GM19467 (cell line): ENCODE data around the gene FGF3.

Experiments
- ATAC-seq: cut with Tn5 transposase; IDR thresholded peaks from one replicate; pipeline ENCODE4 v1.9.1; 2021; ENCODE audit warnings: mild to moderate bottlenecking, moderate library complexity; ENCODE audit not compliant: unreplicated experiment

Gene FGF3

DNA sequence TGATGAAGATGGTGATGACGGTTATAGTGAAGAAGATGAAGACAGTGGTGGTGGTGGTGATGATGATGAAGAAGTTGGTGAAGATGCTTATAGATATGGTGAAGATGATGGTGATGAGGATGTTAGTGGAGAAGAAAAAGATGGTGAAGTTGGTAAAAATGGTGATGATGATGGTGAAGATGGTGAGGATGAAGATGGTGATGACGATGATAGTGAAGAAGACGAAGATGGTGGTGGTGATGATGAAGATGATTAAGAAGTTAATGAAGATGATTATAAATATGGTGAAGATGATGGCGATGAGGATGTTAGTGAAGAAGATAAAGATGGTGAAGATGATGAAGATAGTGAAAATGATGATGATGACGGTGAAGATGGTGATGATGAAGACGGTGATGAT, 25.2 kb upstream of the FGF3 start:
- ATAC-seq: no peak

DNA sequence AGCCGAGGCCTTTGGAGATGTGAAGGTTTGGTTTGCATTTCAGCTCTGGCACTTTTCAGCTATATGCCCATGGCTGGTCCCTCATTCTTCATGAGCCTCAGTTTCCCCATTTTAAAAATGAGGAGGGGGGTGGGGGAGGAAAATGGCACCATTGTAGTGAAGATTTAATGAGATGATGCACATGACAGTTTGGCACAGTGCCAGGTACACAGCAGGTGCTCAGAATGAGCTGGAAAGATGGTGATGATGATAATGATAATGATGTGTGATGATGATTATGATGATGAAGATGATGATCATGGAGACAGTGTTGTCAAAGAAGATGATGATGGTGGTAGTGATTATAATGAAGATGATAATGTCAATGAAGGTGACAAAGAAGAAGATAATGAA, 24.3 kb upstream of the FGF3 start:
- ATAC-seq: no peak

DNA sequence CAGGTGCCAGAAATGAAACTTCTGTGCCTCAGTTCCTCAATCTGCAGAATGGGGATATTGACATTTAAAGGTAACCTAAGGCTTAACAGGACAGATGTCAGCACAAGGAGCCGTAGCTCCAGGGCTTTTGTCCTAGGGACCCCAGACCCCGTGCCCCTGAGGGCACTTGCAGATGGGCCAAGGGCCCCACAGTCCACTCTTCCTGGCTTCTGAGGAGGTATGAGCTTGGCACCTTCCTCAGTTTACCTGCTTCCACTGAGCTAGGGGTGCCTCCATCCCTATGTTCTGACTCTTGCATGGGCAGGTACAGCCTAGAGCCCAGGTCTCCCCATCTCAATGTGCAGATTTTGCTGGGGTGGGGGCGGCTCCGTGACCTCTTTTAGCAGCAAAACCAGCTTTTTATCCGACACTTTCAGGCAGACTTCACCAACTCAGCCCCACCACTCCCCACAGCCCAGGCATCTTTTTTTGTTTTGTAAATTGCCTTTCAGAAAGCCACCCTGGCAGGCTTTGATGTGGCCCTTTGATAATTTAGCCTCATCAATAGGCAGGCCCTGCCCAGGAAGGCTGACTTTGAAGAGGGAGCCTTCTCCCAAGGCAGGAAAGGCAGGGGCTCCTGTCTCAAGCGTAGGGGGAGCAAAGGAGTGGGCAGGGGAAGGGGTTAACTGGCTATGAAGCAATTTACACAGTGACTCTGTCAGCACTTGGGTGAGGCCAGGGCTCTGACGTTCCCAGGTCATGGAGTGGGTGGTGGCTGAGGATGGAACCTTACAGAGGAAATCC, 23.7 kb upstream of the FGF3 start:
- ATAC-seq: no peak

DNA sequence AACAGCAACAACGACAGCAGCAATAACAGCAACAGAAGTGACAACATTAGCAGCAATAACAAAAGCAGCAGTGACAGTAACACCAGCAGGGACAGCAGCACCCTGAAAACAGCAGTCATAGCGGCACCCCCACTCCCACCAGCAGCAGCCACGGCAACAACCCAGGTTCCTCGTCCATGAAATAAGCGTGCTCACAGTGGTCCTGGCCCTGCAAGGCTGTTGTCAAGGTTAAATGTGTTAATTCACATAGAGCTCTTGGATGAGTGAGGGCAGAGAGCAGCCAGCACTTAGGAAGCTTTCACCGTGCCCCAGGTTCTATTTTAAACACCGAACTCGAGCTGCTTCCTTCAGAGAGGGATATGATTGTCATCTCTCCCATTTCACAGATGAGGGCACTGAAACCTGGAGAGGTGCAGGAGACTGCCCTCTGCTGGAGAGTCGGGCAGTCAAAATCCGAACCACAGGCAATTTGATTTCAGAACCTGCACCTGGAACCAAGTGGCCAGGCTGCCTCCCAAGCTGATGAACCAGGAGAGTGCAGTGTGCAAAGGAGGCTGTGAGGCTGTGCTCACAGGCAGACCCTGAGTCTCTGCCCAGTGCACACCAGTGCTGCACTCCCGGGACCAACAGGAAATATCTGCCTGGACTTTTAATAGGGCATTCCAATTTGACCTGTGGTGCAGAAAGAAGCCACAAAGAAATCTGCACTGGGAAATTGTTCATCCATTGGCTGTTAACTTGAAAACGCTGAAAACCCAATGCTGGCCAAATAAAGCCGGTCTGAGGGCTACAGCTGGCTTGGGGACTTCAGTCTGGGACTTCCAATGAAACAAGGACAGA, 22.9 kb upstream of the FGF3 start:
- no peak for ATAC-seq

DNA sequence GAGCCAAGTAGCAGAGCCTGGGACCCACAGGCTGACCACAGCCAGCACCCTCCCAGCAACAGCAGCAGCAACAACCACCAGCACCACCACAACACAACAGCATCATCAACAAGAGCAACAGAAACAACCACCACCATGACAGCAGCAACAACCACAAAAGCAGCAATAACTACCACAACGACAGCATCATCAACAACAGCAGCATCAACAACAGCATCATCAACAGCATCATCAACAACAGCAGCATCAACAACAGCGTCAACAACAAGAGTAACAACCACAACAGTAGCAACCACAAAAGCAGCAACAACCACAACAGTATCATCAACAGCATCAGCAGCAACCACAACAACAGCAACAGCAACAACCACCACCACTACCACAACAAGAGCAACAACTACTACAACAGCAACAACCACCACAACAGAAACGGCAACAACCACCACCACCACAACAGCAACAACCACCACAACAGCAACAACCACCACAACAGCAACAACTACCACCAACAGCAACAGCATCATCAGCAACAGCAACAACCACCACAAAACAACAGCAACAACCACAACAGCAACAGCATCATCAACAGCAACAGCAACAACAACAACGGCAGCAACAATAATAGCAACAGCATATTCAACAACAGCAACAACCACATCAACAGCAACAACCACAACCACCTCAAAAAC, 22.1 kb upstream of the FGF3 start:
- ATAC-seq: no peak

DNA sequence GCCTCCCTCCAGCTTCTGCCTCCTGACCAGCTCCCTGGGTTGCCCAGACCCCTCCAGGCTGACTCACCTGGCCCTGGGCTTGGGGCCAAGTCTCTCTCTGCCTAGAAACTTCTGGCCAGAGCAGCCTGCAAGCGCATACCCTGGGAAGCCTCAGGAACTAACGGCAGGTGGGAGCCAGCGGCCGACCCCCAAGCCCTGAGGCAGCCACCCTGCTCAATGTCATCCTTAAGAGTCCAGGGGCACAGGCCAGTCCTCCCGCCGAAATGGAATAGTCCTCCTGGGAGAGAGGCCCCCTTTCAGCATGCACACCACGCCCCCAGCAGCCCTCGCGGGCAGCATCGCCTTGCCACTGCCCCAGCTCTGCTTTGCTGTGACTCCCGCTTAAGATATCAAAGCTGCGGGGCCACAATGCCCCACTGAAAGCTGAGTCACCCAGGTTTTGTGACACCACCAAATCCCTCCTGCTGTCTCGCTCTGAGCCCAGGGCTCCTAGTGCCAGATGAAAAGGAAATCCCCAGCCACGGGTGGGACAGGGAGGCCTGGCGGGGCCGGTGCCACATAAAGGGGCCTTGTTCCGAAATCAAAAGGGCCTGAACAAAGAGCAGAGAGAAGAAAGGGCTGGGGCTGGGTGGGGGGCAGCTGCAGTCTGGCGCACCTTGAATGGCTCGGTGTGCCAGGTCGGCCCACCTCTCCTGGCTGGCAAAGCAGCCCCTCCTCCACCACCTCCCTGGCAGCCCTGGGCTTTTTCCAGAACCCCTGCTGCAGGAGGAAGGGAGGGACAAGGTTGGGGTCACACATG, 21.4 kb upstream of the FGF3 start:
- ATAC-seq: no peak

DNA sequence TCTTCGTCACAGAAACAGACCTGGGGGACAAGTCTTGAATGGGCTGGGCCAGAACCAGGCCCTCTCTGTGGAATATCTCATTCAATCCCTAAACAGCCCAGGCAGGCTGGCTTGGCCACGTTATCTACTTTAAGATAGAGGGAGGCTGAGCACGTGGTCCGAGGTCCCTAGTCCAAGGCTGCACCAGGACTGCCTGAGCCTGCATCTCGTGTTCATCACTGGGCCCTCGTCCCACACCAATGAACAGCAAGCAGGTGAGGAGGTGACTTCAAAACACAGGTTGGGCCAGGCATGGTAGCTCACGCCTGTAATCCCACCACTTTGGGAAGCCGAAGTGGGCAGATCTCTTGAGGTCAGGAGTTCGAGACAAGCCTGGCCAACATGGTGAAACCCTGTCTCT, 20.3 kb upstream of the FGF3 start:
- no peak for ATAC-seq

DNA sequence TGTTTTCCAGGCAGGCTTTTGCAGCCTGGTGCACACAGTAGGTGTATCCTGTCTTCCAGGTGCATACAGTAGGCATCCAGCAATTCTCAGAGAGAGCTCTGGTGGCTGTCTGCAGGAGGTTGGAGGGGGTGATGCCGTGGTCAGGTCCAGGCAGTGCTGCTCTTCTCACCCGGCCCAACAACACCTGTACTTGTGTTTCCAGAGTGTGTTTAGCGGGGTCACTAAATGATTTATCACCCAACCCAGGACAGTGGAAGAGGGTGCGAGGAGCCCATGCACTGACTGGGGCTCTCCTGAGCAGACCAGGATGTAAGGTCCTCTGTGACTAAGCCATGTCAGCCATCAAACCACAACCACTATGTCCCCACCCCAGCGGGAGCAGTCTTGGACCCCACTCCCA, 18.6 kb upstream of the FGF3 start:
- ATAC-seq: no peak

DNA sequence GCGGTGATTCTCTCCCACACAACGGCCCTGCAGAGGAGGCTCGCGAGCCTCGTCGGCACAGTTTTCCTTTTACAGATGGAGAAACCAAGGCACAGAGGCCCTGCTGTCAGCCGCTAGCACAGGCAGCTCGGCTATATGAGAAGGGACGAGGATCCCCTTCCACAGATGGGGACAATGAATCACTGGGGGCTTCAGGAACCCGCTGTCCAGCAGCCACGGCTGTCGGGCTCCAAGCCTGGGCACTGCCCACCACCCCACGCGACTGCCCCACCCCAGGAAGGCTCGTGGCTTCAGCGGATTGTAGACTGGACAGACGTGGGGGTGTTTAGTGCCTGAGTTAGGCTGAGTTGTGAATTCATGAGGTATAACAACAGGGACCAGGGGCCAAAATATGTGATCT, 17.2 kb upstream of the FGF3 start:
- no peak for ATAC-seq

DNA sequence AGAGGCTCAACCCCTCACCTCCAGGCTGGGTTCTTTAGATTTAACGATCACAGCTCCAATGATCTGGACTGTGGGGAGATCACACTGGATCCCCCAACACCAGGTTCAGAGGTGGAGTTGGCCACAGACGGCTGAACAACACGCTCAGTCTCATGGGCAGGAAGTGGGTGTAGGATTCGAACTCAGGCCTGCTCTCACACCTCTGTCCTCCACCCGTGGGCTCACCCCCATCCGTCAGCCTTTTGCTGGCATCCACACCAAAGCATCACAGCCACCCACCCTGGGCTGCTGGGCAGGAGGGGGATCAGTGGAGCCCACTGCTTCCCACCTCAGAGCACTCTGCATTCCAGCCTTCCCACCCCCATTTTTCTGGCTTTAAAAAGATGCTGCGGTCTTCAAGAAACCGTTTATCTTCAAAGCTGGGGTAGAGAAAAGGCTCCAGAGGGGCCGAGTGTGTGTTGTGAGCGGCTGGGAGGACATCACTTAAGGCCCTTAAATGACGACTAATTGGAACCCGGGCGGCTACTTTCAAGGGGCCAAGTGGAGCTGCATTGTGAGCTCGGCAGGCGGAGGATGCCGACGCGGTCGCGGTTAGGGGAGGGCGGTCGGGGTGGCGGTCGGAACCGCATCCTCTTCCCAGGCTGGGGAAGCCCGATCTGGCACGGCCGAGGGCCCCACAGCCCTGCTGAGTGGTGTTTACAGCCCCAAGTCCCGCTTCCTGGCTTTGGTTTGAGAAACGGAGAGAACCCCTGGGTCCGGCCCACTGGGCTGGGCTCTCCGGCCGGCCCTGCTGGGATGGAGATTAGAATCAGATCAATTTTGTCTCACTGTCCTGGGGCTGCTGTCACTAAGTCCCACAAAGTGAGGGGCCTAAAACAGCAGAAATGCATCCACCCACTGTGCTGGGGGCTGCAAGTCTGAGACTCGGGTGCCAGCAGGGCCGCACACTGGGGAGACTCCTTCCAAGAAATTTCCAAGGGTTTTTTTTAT, 15.9 kb upstream of the FGF3 start:
- no peak for ATAC-seq

DNA sequence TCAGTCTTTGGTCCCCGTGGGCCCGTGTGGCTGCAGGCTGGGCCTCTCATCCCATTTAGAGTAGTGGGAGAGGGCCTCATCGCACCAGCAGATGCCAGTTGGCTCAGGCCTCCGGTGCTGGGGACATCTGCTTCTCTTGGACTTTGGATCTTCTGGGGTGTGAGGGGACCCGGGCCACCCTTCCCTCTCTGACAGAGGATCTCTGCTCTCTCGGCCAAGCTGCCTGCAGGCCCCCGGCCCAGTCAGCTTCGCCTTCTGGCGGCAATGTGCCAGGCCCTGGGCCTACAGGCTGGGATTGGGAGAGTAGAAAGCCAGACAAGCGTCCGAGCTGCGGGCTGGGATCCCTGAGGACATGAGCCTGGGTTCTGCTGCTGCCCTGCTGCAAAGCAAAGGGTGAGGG, 15.0 kb upstream of the FGF3 start:
- no peak for ATAC-seq

DNA sequence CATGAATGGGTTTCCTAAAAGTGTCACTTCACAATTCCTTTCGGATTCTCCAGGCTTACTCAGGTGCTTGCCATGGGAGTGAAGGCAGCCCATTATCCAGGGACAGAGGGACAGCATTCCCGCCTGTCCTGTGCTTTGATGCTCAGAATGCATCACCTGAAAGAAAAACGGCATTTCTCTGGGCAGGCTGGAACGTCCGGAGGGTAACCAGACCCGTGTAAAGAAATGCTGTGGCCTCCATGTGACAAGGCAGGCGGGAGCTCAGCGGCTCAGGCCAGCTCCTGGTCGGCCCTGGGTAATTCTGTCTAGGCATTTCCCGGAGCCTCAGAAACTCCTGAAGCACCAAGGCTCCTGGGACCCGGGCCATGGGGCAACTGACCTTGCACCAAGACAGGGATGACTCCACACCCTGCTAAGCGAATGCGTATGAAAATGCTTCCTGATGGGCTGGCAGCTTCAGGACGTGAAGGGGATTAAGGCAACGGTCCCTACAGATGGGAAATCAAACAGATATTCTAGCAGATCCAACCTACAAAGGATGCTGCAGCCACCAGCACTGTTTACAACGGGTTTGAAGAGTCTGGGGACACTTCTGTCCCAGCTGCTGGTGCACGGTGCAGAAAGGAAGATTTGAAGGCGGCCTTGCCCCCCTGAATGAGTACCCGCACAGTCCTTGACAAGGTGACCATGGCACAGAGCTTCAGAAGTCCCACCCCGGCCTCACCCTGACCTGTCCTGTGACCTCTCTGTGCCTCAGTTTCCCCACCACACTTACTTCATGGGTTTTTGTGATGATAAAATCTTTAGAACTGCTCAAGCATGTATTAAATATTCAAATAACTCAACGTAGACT, 13.6 kb upstream of the FGF3 start:
- no peak for ATAC-seq

DNA sequence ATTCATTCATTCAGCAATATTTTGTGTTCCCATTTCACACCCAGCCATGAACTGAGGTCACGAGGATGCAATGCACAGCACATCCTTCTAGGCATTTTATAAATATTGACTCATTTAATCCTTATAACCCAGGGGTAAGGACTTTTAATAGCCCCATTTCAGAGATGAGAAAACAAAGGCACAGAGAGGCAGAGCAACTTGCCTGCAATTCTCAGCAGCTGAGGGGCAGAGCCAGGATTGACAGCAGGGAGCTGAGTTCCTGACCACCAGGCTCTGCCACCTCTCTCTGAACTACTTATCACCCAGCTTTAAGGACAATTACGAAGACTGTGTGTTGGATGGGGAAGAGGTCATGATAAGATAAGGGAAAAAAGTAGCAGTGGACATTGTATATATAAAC, 12.8 kb upstream of the FGF3 start:
- ATAC-seq: no peak

DNA sequence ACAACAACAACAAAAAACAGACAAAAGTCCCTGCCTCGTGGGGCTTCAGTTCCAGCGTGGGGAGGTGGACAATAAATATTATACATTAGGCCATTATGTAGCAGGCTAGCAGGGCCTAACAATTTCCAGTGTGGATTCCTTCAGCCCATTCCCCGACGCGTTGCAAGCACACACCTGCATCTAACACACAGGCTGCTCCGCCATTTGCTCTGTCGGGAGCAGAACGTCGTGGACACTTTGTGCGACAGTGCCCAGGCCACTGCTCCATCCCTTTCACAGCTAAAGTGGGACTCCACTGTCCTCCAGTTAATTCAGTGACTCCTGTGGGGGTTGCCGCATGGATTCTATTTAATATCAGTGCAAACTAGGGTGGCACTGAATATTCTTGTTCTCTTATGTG, 10.9 kb upstream of the FGF3 start:
- no peak for ATAC-seq

DNA sequence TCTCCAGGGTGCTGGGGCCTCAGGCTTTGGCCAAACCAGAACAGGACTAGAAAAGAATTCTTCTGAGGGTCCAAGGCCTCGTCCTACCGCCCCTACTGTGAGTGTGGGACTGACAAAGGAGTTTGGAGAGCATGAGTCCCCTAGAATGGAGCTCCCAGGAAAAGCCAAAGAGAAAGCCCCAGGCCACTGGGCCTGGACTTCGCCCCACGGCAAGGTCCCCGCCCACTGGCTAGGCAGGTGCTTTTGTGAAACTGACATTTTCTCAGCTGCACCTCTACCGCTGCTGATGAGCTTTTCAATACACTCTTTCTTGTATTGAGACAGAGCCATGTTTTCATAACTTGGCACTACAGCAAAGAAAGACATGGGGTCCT, 9.7 kb upstream of the FGF3 start:
- ATAC-seq: no peak

DNA sequence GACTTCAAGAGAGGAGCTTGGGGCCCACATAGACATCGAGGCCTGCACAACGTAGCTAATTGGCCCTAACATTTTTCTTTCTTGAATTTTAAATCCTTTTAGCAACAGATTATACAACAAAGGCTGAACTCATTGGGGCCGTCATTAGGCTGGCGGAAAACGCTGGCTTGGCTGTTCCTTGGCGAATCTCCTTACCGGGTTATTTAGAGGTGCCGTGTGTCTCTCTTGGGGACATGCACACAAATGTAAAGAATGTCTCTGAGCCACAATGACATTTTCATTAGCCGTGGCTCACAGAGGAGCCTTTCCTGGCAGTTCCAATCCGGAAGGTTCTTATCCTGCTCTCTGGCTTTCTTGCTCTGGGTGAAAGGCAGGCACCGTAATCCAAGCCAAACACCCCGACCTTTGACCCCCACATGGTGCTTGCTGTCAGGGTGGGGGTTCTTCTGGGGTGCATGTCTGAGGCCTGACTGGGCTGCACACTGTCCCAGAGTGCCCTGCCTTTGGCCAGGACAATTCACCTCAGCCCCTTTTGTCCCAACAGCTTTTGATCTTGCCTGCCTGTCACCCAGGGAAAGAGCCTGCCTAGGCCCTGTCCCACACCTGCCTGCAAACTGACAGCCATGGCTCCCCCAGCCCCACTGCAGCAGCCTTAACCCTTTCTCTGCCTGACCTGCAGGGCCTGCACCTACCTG, 9.2 kb upstream of the FGF3 start:
- ATAC-seq: no peak

DNA sequence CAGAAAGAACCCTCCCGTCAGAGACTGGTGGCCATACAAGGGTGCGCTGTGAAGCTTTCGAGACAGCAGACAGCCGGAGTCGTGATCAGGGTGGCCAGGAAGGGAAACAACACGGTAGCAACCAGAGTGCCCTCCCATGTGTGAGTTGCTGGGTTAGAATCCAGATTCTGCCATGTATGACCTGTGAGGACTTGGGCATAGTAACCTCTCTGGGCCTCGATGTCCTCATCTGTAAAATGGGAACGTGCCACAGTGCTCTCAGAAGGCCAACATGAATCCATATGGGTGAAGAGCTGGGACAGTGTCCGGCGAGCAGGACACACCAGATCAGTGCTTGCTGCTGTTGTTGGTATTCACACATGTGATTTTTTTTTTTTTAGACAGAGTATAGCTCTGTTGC, 7.6 kb upstream of the FGF3 start:
- ATAC-seq: no peak

DNA sequence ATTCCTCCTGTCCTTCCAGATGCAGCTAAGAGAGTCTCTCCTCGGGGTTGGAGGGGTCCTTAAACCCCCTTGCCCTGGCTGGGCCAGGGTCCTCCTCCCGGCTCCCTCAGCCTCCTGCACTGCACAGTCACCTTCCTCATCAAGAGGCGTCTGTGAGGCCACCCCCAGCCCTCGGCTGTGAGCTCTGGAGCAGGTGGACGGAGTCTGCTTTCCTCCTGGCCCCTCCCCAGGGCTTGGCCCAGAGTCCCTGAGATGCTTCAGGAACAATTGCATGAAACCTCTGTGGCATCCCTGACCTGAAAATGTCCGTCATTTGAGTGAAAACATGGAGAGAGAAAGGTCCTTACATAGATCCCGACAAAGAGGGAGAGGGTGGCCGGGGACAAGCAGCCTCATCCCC, 6.7 kb upstream of the FGF3 start:
- no peak for ATAC-seq
